ENCODE data around the gene FSTL4.

FSTL4 gene

GRCh38 chr5:133319905-133320520, 292.3 kb downstream of the FSTL4 start:
- DNase-seq (ENCODE audit: low read depth) = no peak

GRCh38 chr5:133319244-133319643, 293.1 kb downstream of the FSTL4 start:
- DNase-seq (ENCODE audit: low read depth) = no peak

- DNase-seq (ENCODE audit: low read depth) = no peak
These were observed 294.8 kb downstream of the FSTL4 start for GRCh38 chr5:133317558-133317957.

- no peak for DNase-seq (ENCODE audit: low read depth)
These were observed 295.7 kb downstream of the FSTL4 start for GRCh38 chr5:133316346-133317343.

- DNase-seq (ENCODE audit: low read depth) = no peak
These were observed 298.3 kb downstream of the FSTL4 start for GRCh38 chr5:133314086-133314485.

- no peak for DNase-seq (ENCODE audit: low read depth)
These were observed 301.2 kb downstream of the FSTL4 start for GRCh38 chr5:133311176-133311575.

GRCh38 chr5:133309984-133310621, 302.2 kb downstream of the FSTL4 start:
- no peak for DNase-seq (ENCODE audit: low read depth)

GRCh38 chr5:133309166-133309795, 303.1 kb downstream of the FSTL4 start:
- no peak for DNase-seq (ENCODE audit: low read depth)

GRCh38 chr5:133307275-133307674, 305.1 kb downstream of the FSTL4 start:
- no peak for DNase-seq (ENCODE audit: low read depth)

- DNase-seq (ENCODE audit: low read depth) = no peak
These were observed 307.6 kb downstream of the FSTL4 start for GRCh38 chr5:133304707-133305216.

GRCh38 chr5:133304178-133304577, 308.2 kb downstream of the FSTL4 start:
- no peak for DNase-seq (ENCODE audit: low read depth)

- DNase-seq (ENCODE audit: low read depth) = no peak
These were observed 309.0 kb downstream of the FSTL4 start for GRCh38 chr5:133303298-133303697.

- no peak for DNase-seq (ENCODE audit: low read depth)
These were observed 312.6 kb downstream of the FSTL4 start for GRCh38 chr5:133299728-133300127.

GRCh38 chr5:133299021-133299420, 313.3 kb downstream of the FSTL4 start:
- DNase-seq (ENCODE audit: low read depth) = no peak

- no peak for DNase-seq (ENCODE audit: low read depth)
These were observed 313.9 kb downstream of the FSTL4 start for GRCh38 chr5:133298447-133298846.

- DNase-seq (ENCODE audit: low read depth) = no peak
These were observed 315.0 kb downstream of the FSTL4 start for GRCh38 chr5:133297293-133297692.

- DNase-seq (ENCODE audit: low read depth) = no peak
These were observed 315.7 kb downstream of the FSTL4 start for GRCh38 chr5:133296624-133297023.

GRCh38 chr5:133295520-133295919, 316.8 kb downstream of the FSTL4 start:
- DNase-seq (ENCODE audit: low read depth) = no peak

GRCh38 chr5:133294380-133294779, 318.0 kb downstream of the FSTL4 start:
- no peak for DNase-seq (ENCODE audit: low read depth)

- DNase-seq (ENCODE audit: low read depth) = no peak
These were observed 318.4 kb downstream of the FSTL4 start for GRCh38 chr5:133293960-133294359.

GRCh38 chr5:133292300-133292699, 320.0 kb downstream of the FSTL4 start:
- DNase-seq (ENCODE audit: low read depth) = no peak

- no peak for DNase-seq (ENCODE audit: low read depth)
These were observed 320.8 kb downstream of the FSTL4 start for GRCh38 chr5:133291524-133291923.
